ENCODE data around the gene A1CF.

A1CF gene

GRCh38 chr10:50851884-50852671, 33.3 kb downstream of the A1CF start:
- in situ Hi-C loops (cut with HindIII; ENCODE audit: low sequenced_read_pairs), result no loop called here
- no peak for DNase-seq (ENCODE audit: low read depth)
- H3K4me3 ChIP-seq (ENCODE audit: low read depth, low read length), result no peak overlapping the region
- TF ChIP-seq CTCF (IDR thresholded peaks at IDR 0.05; ENCODE audit: low read depth, low read length, missing control alignments), result no peak

- DNase-seq (ENCODE audit: low read depth), result no peak
- no peak overlapping the region for H3K4me3 ChIP-seq (ENCODE audit: low read depth, low read length)
- in situ Hi-C loops (cut with HindIII; ENCODE audit: low sequenced_read_pairs), result no loop called here
- TF ChIP-seq CTCF (IDR thresholded peaks at IDR 0.05; ENCODE audit: low read depth, low read length, missing control alignments), result no peak
Observed at GRCh38 chr10:50850578-50851230, 34.7 kb downstream of the A1CF start.

- in situ Hi-C loops (cut with HindIII; ENCODE audit: low sequenced_read_pairs), result no loop called here
- no peak overlapping the region for H3K4me3 ChIP-seq (ENCODE audit: low read depth, low read length)
- peak; percentile 3 for DNase-seq (ENCODE audit: low read depth)
- no peak for TF ChIP-seq CTCF (IDR thresholded peaks at IDR 0.05; ENCODE audit: low read depth, low read length, missing control alignments)
Observed at GRCh38 chr10:50846753-50847152, 38.7 kb downstream of the A1CF start.

GRCh38 chr10:50837095-50837494, 48.3 kb downstream of the A1CF start:
- no peak overlapping the region for H3K4me3 ChIP-seq (ENCODE audit: low read depth, low read length)
- in situ Hi-C loops (cut with HindIII; ENCODE audit: low sequenced_read_pairs), result no loop called here
- no peak for TF ChIP-seq CTCF (IDR thresholded peaks at IDR 0.05; ENCODE audit: low read depth, low read length, missing control alignments)
- DNase-seq (ENCODE audit: low read depth), result no peak

- no peak for TF ChIP-seq CTCF (IDR thresholded peaks at IDR 0.05; ENCODE audit: low read depth, low read length, missing control alignments)
- H3K4me3 ChIP-seq (ENCODE audit: low read depth, low read length), result no peak overlapping the region
- no peak for DNase-seq (ENCODE audit: low read depth)
- in situ Hi-C loops (cut with HindIII; ENCODE audit: low sequenced_read_pairs), result no loop called here
Observed at GRCh38 chr10:50832171-50832751, 53.2 kb downstream of the A1CF start.

- no peak for TF ChIP-seq CTCF (IDR thresholded peaks at IDR 0.05; ENCODE audit: low read depth, low read length, missing control alignments)
- no peak for DNase-seq (ENCODE audit: low read depth)
- in situ Hi-C loops (cut with HindIII; ENCODE audit: low sequenced_read_pairs), result no loop called here
- no peak overlapping the region for H3K4me3 ChIP-seq (ENCODE audit: low read depth, low read length)
Observed at GRCh38 chr10:50830066-50830465, 55.4 kb downstream of the A1CF start.

Measured in astrocyte of the cerebellum (primary cell).